Transverse colon (tissue), 4 donors: ENCODE measurements around the gene MED14. TPM values are rescaled to one million over a fixed set of nuclear protein-coding genes. Genes with fewer than 3 reads are reported as not detected.
A peak's percentile ranks its signal among the peaks of the same experiment; 100 is the strongest.

Experiments
- DNase-seq: peaks from one replicate; pipeline ENCODE4 v3.0.0-alpha.2; 2019
- H3K27ac ChIP-seq, 4 donors: fragments of 200-600 bp; sonication (generic); 2 replicates each; pipeline ENCODE4 v1.5.1; 2016 to 2018; ENCODE audit warnings: inconsistent platforms in 4 of 4
- H3K27me3 ChIP-seq: fragments of 200-600 bp; sonication (generic); 2 replicates; pipeline ENCODE4 v1.5.1; 2017; ENCODE audit warnings: inconsistent platforms
- H3K36me3 ChIP-seq, 4 donors: fragments of 200-600 bp; sonication (generic); 2 replicates each; pipeline ENCODE4 v1.5.1; 2017 to 2019; ENCODE audit warnings: inconsistent platforms in 4 of 4
- H3K4me1 ChIP-seq, 4 donors: fragments of 200-600 bp; sonication (generic); 2 replicates each; pipeline ENCODE4 v1.5.1; 2017 to 2020; ENCODE audit warnings: inconsistent platforms in 4 of 4
- H3K4me3 ChIP-seq, 4 donors: fragments of 200-600 bp; sonication (generic); 1 replicate in 1 of 4; 2 replicates in 3 of 4; pipeline versions ENCODE4 v1.5.1 to v1.6.1; 2017 to 2019; ENCODE audit warnings: inconsistent platforms in 4 of 4
- H3K9me3 ChIP-seq, 2 donors: fragments of 200-600 bp; sonication (generic); 2 replicates each; pipeline ENCODE4 v1.5.1; 2017 to 2019; ENCODE audit warnings: inconsistent platforms in 2 of 2
- EP300 ChIP-seq: sonication (generic); formaldehyde crosslinking; IDR thresholded peaks from one replicate; pipeline ENCODE4 v1.6.1; 2017; ENCODE audit warnings: antibody characterized with exemption, low read depth
- POLR2A ChIP-seq: fragments of 450-650 bp; IDR thresholded peaks from one replicate; pipeline ENCODE4 v1.6.1; 2016; ENCODE audit warnings: antibody characterized with exemption, mild to moderate bottlenecking, moderate library complexity
- POLR2AphosphoS5 ChIP-seq, 3 donors: sonication (generic); formaldehyde crosslinking; IDR thresholded peaks; one replicate each; pipeline ENCODE4 v1.6.1; 2016; ENCODE audit warnings: antibody characterized with exemption in 3 of 3
- WGBS, 2 donors: methylation state at CpG; one replicate each; pipeline ENCODE4 v1.1.5; 2018; ENCODE audit warnings: low coverage in 1 of 2; 5-methylcytosine and 5-hydroxymethylcytosine counted together
- in situ Hi-C, 4 donors: fragments of 200-750 bp; cut with MboI; loops; one replicate each; pipeline versions ENCODE4 v1.15.0 to v1.15.1; 2017; ENCODE audit warnings: low sequenced_read_pairs in 3 of 4, low pct_ligation_motif_present in 1 of 4, low pct_unique_long_range_greater_than_20kb in 1 of 4
- intact Hi-C: fragments of 100-400 bp; cut with DNase I; formaldehyde crosslinking; loops from one replicate; pipeline ENCODE4 v1.15.1; 2023; ENCODE audit warnings: low total_unique reads
- total RNA-seq, 4 donors: library from RNA; depleted of rRNA; stranded (reverse); fragments of >200 nt; gene quantifications; one replicate each; pipeline ENCODE4 v1.1.0, GENCODE V29; 2016
- TF ChIP-seq, protein P1 (sequence below), 5 experiments: fragments of 200-600 bp in 3 of 5; fragments of 450-650 bp in 2 of 5; sonication (generic) in 3 of 5; IDR thresholded peaks; 1 replicate in 2 of 5; 2 replicates in 3 of 5; pipeline ENCODE4 v1.5.1; 2016 to 2017; ENCODE audit warnings: antibody characterized with exemption in 5 of 5, inconsistent platforms in 3 of 5, mild to moderate bottlenecking in 2 of 5, moderate library complexity in 1 of 5

Gene MED14
- total RNA-seq, 4 donors from 2014 or later: 28.8 to 81.0 (median 68.0) TPM

GRCh38 chrX:40652664-40653063 lies 82.7 kb downstream of the MED14 start:
- Histone ChIP-seq H3K36me3 (no peaks in the 10 kb centered on the region), H3K27ac (no peak overlapping the region), H3K9me3 (no peaks in the 10 kb centered on the region), H3K4me1 (peaks cover 0 to 3% (median 0%) of the 10 kb centered on the region in 4 donors), H3K4me3 (no peak overlapping the region), H3K27me3 (no peaks in the 10 kb centered on the region)
- intact Hi-C loops: no loop called here
- 91 to 100% methylated on average over 1 of the region's 1 CpG for WGBS, 2 donors
- TF ChIP-seq EP300: no peak
- no peak for TF ChIP-seq POLR2AphosphoS5 (IDR thresholded peaks at IDR 0.05)
- TF ChIP-seq POLR2A: no peak
- TF ChIP-seq, protein P1, sequence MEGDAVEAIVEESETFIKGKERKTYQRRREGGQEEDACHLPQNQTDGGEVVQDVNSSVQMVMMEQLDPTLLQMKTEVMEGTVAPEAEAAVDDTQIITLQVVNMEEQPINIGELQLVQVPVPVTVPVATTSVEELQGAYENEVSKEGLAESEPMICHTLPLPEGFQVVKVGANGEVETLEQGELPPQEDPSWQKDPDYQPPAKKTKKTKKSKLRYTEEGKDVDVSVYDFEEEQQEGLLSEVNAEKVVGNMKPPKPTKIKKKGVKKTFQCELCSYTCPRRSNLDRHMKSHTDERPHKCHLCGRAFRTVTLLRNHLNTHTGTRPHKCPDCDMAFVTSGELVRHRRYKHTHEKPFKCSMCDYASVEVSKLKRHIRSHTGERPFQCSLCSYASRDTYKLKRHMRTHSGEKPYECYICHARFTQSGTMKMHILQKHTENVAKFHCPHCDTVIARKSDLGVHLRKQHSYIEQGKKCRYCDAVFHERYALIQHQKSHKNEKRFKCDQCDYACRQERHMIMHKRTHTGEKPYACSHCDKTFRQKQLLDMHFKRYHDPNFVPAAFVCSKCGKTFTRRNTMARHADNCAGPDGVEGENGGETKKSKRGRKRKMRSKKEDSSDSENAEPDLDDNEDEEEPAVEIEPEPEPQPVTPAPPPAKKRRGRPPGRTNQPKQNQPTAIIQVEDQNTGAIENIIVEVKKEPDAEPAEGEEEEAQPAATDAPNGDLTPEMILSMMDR (IDR thresholded peaks at IDR 0.05): no peak
- no peak for DNase-seq
- in situ Hi-C loops: loop anchor here (10.0 to 25.0 kb wide), 4 partner anchors 135 to 485 kb away; no protein-coding TSS in a partner anchor

- Histone ChIP-seq H3K27me3 (no peaks in the 10 kb centered on the region), H3K4me1 (peaks cover 0 to 5% (median 2%) of the 10 kb centered on the region in 4 donors), H3K36me3 (no peaks in the 10 kb centered on the region), H3K9me3 (no peaks in the 10 kb centered on the region), H3K4me3 (no peak overlapping the region), H3K27ac (no peak overlapping the region)
- 1% methylated on average over 3 of the region's 3 CpGs; no CpG with 5 or more reads in 1 of the 2 donors for WGBS, 2 donors
- TF ChIP-seq POLR2A (no peak), POLR2AphosphoS5 (IDR thresholded peaks at IDR 0.05) (no peak)
- TF ChIP-seq, protein P1 (IDR thresholded peaks at IDR 0.05): peak; percentile 61 to 91 (median 70)
- peak; percentile 76 for DNase-seq
- intact Hi-C loops (no loop called here), in situ Hi-C loops (loop anchor here (10.0 to 25.0 kb wide), 4 partner anchors 136 to 486 kb away; no protein-coding TSS in a partner anchor)
These were observed 83.6 kb downstream of the MED14 start for GRCh38 chrX:40651620-40652223.

GRCh38 chrX:40647307-40648197 lies 87.8 kb downstream of the MED14 start, which contains the start of gene CXorf38:
Gene CXorf38, minus strand, starts transcription at chrX:40647561. Its CDS starts 41 bp downstream, at chrX:40647520.
- Histone ChIP-seq H3K27me3 (no peaks in the 10 kb centered on the region), H3K27ac (peak within 1 kb of the TSS; percentile 89 to 98 (median 96)), H3K4me3 (peak within 1 kb of the TSS; percentile 26 to 94 (median 91)), H3K36me3 (no peaks in the 10 kb centered on the region), H3K4me1 (peaks cover 0 to 26% (median 21%) of the 10 kb centered on the region in 4 donors), H3K9me3 (no peaks in the 10 kb centered on the region)
- 0 to 23% methylated on average over 1 to 53 of the region's 66 CpGs for WGBS, 2 donors
- in situ Hi-C loops: no loop called here
- TF ChIP-seq, protein P1 (IDR thresholded peaks at IDR 0.05): no peak
- TF ChIP-seq EP300 (no peak), POLR2A (peak; percentile 66), POLR2AphosphoS5 (IDR thresholded peaks at IDR 0.05) (peak; percentile 85 to 92 (median 91))
- intact Hi-C loops: loop anchor here (10.0 kb wide), 1 partner anchor 477 kb away; no protein-coding TSS in a partner anchor
- peak; percentile 96 for DNase-seq
